GM10248 (cell line): ENCODE results near the gene GPC6.

ENCODE experiments used
- CTCF ChIA-PET: fragments of 300-600 bp; sonication (Branson Sonifier 250); formaldehyde crosslinking; extraction: SDS; loops from one replicate; lab custom pipeline; 2021; ENCODE audit warnings: antibody characterized with exemption; lab: Yijun Ruan, JAX
- POLR2A ChIA-PET: fragments of 350-650 bp; sonication (Branson Sonifier 250); formaldehyde crosslinking; extraction: SDS; loops from one replicate; lab custom pipeline; 2020; ENCODE audit warnings: antibody characterized with exemption; lab: Yijun Ruan, JAX
- DNase-seq: peaks from one replicate; pipeline ENCODE4 v3.0.0; 2012; ENCODE audit errors: extremely low spot score
- TF ChIP-seq, protein P1 (sequence below): IDR thresholded peaks from 2 replicates; pipeline ENCODE4 v1.5.1; 2012; ENCODE audit warnings: mild to moderate bottlenecking, low read depth; ENCODE audit errors: extremely low read depth, missing control alignments, control extremely low read depth

Gene GPC6

DNA sequence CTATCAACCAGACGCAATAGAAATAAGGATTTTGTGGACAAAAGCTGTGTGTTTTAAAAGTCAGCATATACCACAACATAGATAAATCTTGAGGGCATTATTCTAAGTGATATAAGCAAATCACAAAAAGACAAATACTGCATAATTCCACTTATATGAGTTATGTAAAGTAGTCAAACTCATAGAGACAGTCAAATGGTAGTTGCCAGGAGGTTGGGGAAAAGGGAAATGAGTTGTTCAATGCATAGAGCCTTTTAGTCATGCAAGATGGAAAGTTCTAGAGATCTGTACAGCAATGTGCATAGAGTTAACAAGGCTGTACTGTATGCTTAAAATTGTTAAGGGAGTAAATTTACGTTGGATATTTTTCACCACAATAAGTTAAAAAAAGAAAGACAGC is 1008.1 kb downstream of the GPC6 start:
- POLR2A ChIA-PET = no interaction called here

DNA sequence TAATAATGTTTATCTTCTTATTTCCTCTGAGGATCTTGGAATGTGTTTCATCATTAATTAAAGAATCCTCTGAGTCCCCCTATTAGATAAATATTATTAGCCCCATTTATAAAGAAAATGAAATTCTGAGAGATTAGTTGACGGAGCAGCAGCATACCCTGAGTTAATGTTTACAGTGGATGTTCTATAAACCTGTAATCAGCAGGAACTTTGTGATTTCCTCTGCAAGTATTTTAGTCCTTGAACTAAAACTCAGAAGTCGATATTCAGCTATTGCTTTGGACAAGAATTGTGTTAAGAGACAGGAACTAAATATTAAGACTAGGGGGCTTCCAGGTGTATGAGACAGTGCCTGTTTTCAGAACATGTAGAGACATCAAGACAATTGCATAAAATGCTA is 1009.5 kb downstream of the GPC6 start:
- DNase-seq = no peak
- CTCF ChIA-PET = interaction anchor here (0.8 kb wide), 1 partner anchor 13 kb away, joined by 3 read pairs; no protein-coding TSS in a partner anchor
- POLR2A ChIA-PET = no interaction called here
- TF ChIP-seq, protein P1, sequence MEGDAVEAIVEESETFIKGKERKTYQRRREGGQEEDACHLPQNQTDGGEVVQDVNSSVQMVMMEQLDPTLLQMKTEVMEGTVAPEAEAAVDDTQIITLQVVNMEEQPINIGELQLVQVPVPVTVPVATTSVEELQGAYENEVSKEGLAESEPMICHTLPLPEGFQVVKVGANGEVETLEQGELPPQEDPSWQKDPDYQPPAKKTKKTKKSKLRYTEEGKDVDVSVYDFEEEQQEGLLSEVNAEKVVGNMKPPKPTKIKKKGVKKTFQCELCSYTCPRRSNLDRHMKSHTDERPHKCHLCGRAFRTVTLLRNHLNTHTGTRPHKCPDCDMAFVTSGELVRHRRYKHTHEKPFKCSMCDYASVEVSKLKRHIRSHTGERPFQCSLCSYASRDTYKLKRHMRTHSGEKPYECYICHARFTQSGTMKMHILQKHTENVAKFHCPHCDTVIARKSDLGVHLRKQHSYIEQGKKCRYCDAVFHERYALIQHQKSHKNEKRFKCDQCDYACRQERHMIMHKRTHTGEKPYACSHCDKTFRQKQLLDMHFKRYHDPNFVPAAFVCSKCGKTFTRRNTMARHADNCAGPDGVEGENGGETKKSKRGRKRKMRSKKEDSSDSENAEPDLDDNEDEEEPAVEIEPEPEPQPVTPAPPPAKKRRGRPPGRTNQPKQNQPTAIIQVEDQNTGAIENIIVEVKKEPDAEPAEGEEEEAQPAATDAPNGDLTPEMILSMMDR = no peak

More for the DNA sequence above, 1008.1 kb downstream of the GPC6 start:
- CTCF ChIA-PET = interaction anchor here (1.2 kb wide), 1 partner anchor 84 kb away, joined by 3 read pairs; no protein-coding TSS in a partner anchor
- TF ChIP-seq, protein P1 = no peak
- no peak for DNase-seq

DNA sequence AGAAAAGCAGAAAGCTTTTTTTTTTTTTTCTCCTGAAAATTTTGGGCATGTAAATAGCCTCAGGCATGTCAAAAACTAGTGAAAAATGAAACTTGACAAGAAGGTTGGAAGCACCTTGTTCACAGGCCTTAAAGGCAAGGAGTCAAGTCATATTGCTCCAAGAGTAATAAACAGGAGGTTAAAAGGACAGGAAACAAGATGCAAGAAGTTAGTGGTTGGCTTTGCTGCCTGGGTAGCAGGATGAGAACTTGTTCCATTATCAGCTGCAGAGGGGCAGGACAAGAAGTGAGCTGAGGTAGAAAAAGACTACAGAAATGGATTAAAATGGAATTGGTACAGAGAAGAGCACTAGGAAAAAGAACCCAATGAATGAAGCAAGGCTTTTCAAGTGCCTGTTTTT is 1010.3 kb downstream of the GPC6 start:
- CTCF ChIA-PET = interaction anchor here (0.8 to 1.5 kb wide), 3 partner anchors 10 to 123 kb away, joined by 3 to 5 read pairs (median 3); no protein-coding TSS in a partner anchor
- POLR2A ChIA-PET = no interaction called here
- DNase-seq = no peak

DNA sequence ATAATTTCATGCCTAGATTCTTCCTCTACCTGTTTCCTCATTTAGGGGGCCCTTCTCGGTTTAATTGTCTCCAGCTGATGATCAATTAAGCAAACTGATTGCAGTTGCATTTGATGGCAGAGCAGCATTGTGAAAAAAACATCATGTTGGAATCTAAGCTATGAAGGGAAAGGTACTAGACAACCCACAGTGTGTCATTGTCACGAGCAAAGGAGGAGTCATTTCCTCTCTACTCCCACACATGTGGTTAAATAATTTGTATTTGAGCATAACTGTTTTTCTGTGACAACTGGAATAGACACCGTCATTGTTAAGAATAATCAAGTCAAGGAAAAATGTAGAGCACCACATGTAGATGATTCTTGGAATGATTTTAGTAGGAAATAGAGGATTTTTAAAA is 1012.5 kb downstream of the GPC6 start:
- TF ChIP-seq, protein P1 = no peak
- DNase-seq = no peak
- CTCF ChIA-PET = interaction anchor here (1.2 to 1.3 kb wide), 2 partner anchors 13 to 18 kb away, joined by 3 to 5 read pairs; no protein-coding TSS in a partner anchor
- POLR2A ChIA-PET = no interaction called here

More for the DNA sequence above, 1010.3 kb downstream of the GPC6 start:
- TF ChIP-seq, protein P1 = no peak

DNA sequence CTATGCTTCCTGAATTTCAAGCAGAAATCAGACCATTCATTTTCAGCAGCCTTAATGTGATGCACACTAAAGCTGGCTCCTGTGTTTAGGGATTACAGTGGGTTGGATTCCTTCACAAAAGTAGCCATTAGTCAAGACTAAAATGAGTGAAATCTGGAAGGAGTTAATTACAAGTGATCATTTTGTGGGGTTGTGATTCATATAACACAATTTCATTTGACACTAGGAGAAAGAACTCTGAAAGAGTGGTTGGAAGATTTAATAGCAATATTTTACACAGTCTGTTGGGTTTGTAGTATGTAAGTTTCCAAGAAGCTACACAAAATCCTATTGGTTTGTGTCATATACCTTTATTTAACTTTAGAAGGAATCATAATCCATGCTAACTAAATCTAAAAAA is 1015.9 kb downstream of the GPC6 start:
- DNase-seq = no peak
- TF ChIP-seq, protein P1 = no peak
- POLR2A ChIA-PET = no interaction called here
- CTCF ChIA-PET = no interaction called here

DNA sequence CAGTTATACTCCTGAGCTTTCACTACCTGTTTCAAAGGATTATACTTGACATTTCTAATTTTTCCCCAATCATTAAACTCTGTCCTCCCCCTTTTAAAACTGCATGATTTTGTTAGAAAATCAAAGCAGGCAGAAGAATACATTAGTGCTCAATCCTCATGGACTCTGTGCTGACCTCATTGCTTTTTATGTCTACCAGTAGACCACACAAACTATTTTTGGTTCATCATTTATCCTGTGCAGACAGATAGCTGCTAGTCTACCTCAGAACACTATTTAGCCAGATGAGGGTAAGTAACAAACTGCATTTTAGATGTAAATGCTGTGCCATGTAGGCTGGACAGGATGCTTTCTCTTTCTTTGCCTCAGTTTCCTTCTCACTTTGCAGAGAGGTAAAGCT is 1016.9 kb downstream of the GPC6 start:
- TF ChIP-seq, protein P1 = no peak
- CTCF ChIA-PET = interaction anchor here (1.0 kb wide), 1 partner anchor 26 kb away, joined by 3 read pairs; no protein-coding TSS in a partner anchor
- POLR2A ChIA-PET = no interaction called here
- DNase-seq = no peak
